ENCODE results near the gene MYO18A.

DNA sequence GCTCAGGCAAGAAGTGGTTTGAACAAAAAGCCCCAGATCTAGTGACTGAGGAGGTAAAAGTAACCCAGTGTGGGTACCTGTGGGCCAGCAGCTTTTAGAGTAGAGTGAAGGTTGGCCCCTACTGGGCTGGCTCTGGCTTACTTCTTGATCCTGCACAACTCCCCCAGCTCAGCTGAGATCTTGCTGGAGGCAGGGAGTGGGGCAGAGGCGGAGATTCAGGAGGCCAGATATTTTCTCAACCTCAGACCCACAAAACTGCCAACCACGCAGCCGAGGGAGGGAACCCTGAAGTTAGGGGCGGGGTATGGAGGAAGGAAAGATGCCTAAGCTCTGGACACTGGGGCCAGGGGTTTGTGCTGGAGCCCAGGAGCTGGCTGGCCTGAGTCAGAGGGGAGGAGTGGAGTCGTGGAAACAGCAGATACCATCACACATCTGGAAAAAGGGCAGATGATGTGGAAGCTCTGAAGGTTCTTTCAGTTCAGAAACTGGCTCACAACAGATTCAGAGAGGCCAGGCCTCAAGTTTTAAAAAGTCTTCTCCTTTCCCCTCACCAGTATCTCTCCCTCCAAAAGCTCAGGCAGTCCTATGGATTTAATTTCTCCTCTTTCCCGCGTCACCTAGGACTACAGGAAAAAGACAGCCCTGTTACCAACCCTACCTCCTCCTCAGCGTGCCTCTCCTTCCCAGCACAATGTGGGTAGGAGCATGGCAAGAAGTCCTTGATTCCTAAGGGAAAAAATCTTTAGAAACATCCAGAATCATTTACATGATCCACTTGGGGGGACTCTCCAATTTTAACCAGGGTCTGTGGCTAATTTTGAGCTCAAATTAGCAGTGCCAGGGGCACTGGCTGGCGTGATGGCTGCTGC, 48.1 kb downstream of the MYO18A start:
- TF ChIP-seq POLR2A (IDR thresholded peaks at IDR 0.05): no peak
- TF ChIP-seq, protein P1, sequence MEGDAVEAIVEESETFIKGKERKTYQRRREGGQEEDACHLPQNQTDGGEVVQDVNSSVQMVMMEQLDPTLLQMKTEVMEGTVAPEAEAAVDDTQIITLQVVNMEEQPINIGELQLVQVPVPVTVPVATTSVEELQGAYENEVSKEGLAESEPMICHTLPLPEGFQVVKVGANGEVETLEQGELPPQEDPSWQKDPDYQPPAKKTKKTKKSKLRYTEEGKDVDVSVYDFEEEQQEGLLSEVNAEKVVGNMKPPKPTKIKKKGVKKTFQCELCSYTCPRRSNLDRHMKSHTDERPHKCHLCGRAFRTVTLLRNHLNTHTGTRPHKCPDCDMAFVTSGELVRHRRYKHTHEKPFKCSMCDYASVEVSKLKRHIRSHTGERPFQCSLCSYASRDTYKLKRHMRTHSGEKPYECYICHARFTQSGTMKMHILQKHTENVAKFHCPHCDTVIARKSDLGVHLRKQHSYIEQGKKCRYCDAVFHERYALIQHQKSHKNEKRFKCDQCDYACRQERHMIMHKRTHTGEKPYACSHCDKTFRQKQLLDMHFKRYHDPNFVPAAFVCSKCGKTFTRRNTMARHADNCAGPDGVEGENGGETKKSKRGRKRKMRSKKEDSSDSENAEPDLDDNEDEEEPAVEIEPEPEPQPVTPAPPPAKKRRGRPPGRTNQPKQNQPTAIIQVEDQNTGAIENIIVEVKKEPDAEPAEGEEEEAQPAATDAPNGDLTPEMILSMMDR (IDR thresholded peaks at IDR 0.05): no peak
